GM21723 (cell line): ENCODE results near the gene RANBP2.
"Not testable (repeated sequence)": the region's sequence is repeated elsewhere in the genome, so short reads cannot be mapped to it uniquely, and the experiment has no call there.

Experiments
- ATAC-seq: cut with Tn5 transposase; IDR thresholded peaks from one replicate; pipeline ENCODE4 v1.9.1; 2021; ENCODE audit warnings: mild to moderate bottlenecking, moderate library complexity; ENCODE audit not compliant: unreplicated experiment

RANBP2 gene

DNA sequence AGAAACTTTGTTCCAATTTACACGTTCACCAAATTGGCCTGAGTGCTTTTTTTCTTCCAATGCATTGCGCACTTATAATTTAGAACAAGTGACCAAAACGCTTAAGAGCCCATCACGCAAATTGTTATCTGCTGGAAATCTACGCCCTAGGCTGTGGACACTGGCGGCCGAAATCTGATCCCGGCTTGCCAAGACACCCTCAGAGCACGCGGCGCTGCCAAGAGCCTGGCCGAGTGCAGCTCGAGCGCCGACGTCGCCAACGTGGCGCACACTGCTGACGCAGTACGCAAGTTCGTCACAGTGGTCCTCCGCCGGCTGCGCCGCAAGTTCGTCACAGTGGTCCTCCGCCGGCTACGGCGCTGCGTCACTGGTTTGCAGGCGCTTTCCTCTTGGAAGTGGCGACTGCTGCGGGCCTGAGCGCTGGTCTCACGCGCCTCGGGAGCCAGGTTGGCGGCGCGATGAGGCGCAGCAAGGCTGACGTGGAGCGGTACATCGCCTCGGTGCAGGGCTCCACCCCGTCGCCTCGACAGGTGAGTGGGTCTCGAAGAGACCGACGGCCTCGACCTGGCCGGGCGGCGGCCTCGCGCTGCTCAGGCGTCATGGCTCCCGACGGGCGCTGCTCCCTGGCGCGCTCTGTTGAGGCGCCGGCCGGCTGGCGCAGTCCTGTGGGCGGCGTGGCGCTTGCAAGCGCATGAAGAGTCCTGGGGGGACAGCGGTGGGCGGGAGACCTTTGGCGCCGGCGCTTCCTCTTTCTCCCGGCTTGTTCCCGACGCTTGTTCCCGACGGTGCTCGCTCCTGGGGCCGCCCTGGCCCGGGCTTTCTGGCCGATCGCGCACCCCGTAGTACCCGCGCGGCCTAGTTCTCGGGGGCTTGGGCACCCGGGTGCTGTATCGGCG is at the start of gene RANBP2:
Gene RANBP2, plus strand, starts transcription at position 334 of the 896 bp plus-strand sequence. Its CDS starts 125 bp downstream, at position 459.
- ATAC-seq: peak; percentile 99

DNA sequence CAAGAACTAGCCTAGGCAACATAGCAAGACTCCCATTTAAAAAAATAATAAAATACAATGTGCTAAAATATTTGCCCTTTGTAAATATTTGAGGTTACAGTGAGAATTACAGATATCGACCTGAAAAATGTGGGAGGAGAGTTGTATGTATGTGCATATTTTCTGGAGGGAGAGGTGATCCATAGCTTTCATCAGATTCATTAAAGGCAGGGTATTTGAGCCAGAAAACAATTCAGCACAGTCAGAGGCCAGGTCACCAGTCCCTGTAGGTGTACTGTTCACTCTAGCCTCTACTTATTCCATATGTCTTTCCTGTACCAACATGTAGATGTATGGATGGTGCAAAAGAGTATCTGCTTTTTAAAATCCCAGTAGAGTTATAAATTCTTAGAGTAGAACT is 49.0 kb upstream of the RANBP2 start:
- not testable (repeated sequence) for ATAC-seq

DNA sequence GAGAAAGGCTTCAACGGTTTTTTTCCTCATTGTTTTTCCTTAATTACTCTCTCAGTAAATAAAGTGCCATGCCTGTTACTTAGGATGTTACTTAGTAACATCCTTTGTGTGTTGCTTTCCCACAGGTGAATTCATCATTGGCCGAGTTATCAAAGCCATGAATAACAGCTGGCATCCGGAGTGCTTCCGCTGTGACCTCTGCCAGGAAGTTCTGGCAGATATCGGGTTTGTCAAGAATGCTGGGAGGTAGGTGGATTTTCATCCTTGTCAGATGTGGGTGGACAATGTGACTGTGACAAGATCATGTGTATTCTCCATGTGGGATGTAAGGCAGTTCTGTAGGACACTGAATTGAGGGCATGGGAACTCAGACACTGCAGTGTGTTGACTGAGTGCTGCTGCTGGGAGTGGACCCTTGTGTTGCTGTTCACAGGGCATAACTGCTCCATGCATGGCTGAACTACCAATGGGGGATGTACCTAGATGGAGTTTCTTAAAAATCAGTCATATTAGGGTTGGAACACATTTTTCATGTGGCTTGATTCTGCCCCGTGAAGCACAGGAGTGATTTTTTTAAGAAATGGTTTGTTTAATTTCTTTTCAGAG is 47.0 kb upstream of the RANBP2 start:
- not testable (repeated sequence) for ATAC-seq

DNA sequence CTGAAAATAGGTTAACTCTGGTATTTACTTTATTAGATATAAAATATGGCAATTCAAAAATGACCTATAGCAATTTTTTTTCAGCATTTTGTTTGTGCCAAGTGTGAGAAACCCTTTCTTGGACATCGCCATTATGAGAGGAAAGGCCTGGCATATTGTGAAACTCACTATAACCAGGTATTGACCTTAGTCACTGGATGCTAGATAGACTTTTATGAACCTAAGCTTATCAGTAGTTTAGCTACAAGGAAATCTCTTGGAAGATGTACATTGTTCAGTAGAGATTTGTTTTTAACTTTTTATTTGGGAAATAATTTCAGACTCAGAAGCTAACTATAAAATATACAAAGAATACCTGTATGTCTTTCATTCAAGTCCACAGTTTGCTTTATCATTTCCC is 42.8 kb upstream of the RANBP2 start:
- ATAC-seq: not testable (repeated sequence)

DNA sequence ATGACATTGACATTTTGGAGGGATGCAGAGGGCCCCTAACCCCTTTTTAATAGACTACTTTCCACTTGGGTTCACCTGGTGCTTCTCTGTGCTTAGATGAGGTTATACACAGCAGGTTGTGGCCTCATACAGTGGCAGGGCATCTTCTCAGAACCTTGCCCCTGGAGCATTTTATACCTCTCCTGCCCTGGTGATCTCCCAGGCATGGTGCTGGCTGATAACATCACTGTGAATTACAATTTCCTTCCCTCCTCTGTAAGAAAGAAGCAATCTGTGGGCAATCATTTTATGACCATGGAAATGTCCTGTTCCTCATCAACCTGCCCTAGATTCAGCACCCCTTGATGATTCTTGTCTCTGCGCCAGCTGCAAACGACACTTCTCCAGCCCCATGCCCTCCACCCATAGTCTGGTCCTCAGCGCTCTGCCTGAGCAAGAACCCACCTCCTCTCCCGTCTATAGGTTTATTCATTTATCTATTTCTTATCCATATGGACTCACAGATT is 42.0 kb upstream of the RANBP2 start:
- ATAC-seq: not testable (repeated sequence)

DNA sequence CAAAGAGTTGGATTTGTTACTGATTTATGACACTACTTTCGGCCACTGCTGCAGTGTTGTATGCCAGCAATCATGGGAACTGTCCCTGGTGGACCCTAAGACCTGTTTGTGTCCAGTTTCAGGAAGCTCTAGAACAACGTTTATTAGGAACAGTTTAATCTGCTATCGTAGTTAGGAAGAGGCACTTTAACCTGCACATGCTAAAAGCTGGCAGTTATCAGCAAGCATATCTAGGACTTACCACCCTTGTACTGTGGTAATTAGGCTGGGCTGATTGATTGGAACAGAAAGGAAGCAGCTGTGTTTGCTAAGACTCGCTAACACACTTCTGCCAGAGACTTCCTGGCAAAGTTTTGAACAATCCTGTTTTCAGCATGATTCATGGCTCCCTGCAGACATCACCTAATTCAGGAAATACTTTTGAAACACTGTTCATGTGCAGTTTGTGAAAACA is 41.1 kb upstream of the RANBP2 start:
- ATAC-seq: not testable (repeated sequence)

GRCh38 chr2:108680805-108681204 is 38.5 kb upstream of the RANBP2 start:
- not testable (repeated sequence) for ATAC-seq

- ATAC-seq: not testable (repeated sequence)
Measured at GRCh38 chr2:108688818-108689756, 30.2 kb upstream of the RANBP2 start.

- peak; percentile 85 for ATAC-seq
Measured at GRCh38 chr2:108690001-108690400, 29.3 kb upstream of the RANBP2 start.

DNA sequence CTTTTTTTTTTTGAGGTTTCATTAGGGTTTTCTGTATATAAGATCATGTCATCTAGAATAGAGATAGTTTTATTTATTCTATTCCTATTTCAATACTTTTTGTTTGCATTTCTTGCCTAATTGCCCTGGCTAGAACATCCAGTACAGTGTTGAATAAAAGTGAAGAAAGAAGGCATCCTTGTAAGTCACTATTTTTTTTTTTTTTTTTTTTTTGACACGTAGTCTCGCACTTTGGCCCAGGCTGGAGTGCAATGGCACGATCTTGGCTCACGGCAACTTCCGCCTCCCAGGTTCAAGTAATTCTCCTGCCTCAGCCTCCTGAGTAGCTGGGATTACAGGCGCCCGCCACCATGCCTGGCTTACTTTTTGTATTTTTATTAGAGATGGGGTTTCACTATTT is 27.8 kb upstream of the RANBP2 start:
- ATAC-seq: no peak

- ATAC-seq: no peak
Measured at GRCh38 chr2:108701208-108701607, 18.1 kb upstream of the RANBP2 start.

DNA sequence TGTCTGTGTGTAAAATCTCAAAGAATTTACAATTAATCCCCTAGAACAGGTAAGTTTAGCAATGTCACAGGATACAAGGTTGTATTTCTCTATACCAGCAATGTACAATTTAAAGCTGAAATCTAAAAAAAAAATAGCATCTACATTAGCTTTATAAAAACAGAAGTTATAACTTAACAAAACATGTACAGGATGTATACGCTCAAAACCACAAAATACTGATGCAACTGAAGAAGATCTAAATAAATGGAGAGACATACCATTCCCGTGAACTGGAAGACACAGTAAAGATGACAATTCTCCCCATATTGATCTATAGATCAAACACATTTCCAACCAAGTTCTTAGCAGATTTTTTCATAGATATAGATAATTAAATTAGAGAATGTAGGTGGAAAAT is 17.5 kb upstream of the RANBP2 start:
- ATAC-seq: no peak

DNA sequence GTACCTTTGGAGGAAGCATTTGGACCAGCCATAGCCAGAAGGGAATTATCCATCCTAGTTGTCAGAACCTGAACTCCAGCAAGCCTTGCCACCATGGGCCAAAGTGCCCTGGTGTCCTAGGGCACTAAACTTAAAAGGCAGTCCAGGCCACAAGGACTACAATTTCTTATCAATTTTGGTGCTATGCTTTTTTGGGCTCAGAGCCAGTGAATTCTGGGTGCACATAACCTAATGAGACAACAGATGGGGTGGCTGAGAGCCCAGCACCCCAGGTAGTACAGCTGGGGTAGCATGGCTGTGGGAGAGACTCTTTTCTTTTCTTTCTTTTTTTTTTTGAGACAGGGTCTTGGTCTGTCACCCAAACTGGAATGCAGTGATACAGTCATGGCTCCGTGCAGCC is 14.4 kb upstream of the RANBP2 start:
- no peak for ATAC-seq

DNA sequence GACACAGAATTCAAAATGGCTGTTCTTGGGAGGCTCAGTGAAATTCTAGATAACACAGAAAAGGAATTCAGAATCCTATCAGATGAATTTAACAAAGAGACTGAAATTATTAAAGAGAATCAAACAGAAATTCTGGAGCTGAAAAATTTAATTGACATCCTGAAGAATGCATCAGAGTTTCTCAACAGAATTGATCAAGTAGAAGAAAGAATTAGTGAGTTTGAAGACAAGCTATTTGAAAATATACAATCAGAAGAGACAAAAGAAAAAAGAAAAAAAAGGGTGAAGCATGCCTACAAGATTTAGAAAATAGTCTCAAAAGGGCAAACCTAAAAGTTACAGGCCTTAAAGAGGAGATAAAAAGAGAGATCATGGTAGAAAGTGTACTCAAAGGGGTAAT is 12.0 kb upstream of the RANBP2 start:
- no peak for ATAC-seq

- ATAC-seq: not testable (repeated sequence)
Measured at GRCh38 chr2:108716971-108717370, 2.3 kb upstream of the RANBP2 start.

- ATAC-seq: not testable (repeated sequence)
Measured at GRCh38 chr2:108726048-108726447, 6.8 kb downstream of the RANBP2 start.

DNA sequence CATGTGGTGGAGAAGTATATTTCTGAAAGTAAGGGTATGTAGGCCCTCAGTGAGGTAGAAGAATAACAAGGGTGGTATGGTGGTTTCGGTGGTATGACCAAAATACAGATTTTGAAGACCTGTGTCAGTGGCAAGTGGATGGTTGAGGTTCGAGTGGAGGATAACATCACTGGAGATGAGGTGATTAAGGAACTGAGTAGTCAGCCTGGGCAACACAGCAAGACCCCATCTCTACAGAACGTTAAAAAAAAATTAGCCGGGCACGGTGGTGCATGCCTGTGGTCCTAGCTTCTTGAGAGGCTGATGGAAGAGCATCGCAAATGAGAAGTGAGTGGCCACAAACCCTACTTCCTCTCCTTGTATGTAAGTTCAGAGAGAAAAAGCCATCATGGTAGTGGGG is 15.4 kb downstream of the RANBP2 start:
- not testable (repeated sequence) for ATAC-seq

- not testable (repeated sequence) for ATAC-seq
Measured at GRCh38 chr2:108757973-108758372, 38.7 kb downstream of the RANBP2 start.

DNA sequence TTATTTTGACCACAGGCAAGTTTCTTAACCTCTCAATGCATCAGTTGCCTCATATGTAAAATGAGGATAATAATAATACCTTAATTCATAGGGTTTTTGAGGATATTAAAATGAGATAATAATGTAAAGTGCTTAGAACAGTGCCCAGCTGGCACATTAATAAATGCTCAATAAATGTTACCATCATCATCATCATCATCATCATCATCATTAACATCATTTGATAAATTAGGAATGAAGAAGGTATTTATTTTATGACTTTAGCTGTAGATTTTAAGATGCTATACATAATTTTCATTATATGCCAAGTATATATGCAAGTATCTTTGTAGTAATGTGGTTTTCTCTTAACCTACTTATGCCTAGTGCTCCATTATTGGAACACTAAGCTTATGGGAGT is 43.3 kb downstream of the RANBP2 start:
- ATAC-seq: not testable (repeated sequence)

- ATAC-seq: not testable (repeated sequence)
Measured at GRCh38 chr2:108766671-108767070, 47.4 kb downstream of the RANBP2 start.

- not testable (repeated sequence) for ATAC-seq
Measured at GRCh38 chr2:108767859-108768258, 48.6 kb downstream of the RANBP2 start.
